ENCODE results near the gene POGLUT2. TPM values are rescaled to one million over a fixed set of nuclear protein-coding genes. Genes with fewer than 3 reads are reported as not detected.
A peak's percentile ranks its signal among the peaks of the same experiment; 100 is the strongest.

Gene POGLUT2
- total and polyA plus RNA-seq, 2 donors (not counting 3 experiments of a cell fraction or from before 2014, with no cell fraction given) = 17.9 to 22.5 TPM

DNA sequence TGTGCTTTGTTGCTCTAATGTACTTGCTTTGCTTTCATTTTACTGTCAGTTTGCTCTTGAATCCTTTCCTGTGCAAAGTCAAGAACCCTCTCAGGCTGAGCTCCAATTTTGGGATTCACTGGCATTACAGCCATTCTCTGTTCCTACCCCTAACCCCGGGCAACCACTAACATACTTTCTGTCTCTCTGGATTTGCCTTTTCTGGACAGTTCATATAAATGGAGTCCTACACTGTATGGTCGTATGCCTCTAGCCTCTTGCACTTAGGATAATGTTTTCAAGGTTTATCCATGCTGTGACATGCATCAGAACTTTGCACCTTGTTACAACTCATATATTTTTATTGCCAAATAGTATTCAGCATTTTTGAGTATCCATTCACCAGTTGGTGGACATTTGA is 22.5 kb downstream of the POGLUT2 start:
- Histone ChIP-seq H3K27me3 (ENCODE audit: control insufficient read depth in 2 of 2, insufficient read depth in 2 of 2, low read length in 2 of 2) (no peaks in the 10 kb centered on the region), H3K79me2 (ENCODE audit: control insufficient read depth, insufficient read depth, low read length) (peaks cover 16% of the 10 kb centered on the region), H3K36me3 (ENCODE audit: control insufficient read depth in 2 of 2, extremely low read depth in 1 of 2, insufficient read depth in 2 of 2, low read length in 2 of 2) (no peaks in the 10 kb centered on the region), H3K9ac (replicated peaks; ENCODE audit: extremely low read depth, insufficient read depth, low read length) (no peak overlapping the region), H4K20me1 (replicated peaks; ENCODE audit: control insufficient read depth, extremely low read depth, insufficient read depth, low read length) (no peaks in the 10 kb centered on the region), H3K4me1 (ENCODE audit: control insufficient read depth, extremely low read depth, insufficient read depth, low read length) (peaks cover 10% of the 10 kb centered on the region), H2AFZ (ENCODE audit: low read depth, low read length) (no peak overlapping the region), H3K9me1 (replicated peaks; ENCODE audit: control insufficient read depth, extremely low read depth, insufficient read depth, low read length) (no peaks in the 10 kb centered on the region), H3K27ac (ENCODE audit: insufficient read depth, low read depth, low read length) (no peak overlapping the region), H3K4me2 (ENCODE audit: insufficient read depth, low read length) (no peak overlapping the region), H3K9me3 (replicated peaks; ENCODE audit: control insufficient read depth, insufficient read depth, low read length) (no peaks in the 10 kb centered on the region), H3K4me3 (replicated peaks in 1 of 3; ENCODE audit: insufficient read depth in 1 of 3, low read depth in 1 of 3, low read length in 3 of 3) (no peak overlapping the region)
- TF ChIP-seq EZH2 (IDR thresholded peaks at IDR 0.05; ENCODE audit: borderline replicate concordance, low read depth, low read length, severe bottlenecking) = no peak
- TF ChIP-seq FOS (IDR thresholded peaks at IDR 0.05; ENCODE audit: borderline replicate concordance, insufficient read depth, low read length) = no peak
- no TSS peak for BruUV-seq (replicated peaks)
- DNase-seq (ENCODE audit: low read depth, low spot score) = no peak
- dilution Hi-C loops (cut with MboI; ENCODE audit: extremely low pct_ligation_motif_present, low sequenced_read_pairs) (no loop called here), intact Hi-C loops (cut with micrococcal nuclease) (no loop called here)
- CTCF ChIA-PET = interaction anchor here (0.8 kb wide), 1 partner anchor 11 kb away, joined by 3 read pairs; no protein-coding TSS in a partner anchor
- POLR2A ChIA-PET = no interaction called here
- FAIRE-seq = no peak

DNA sequence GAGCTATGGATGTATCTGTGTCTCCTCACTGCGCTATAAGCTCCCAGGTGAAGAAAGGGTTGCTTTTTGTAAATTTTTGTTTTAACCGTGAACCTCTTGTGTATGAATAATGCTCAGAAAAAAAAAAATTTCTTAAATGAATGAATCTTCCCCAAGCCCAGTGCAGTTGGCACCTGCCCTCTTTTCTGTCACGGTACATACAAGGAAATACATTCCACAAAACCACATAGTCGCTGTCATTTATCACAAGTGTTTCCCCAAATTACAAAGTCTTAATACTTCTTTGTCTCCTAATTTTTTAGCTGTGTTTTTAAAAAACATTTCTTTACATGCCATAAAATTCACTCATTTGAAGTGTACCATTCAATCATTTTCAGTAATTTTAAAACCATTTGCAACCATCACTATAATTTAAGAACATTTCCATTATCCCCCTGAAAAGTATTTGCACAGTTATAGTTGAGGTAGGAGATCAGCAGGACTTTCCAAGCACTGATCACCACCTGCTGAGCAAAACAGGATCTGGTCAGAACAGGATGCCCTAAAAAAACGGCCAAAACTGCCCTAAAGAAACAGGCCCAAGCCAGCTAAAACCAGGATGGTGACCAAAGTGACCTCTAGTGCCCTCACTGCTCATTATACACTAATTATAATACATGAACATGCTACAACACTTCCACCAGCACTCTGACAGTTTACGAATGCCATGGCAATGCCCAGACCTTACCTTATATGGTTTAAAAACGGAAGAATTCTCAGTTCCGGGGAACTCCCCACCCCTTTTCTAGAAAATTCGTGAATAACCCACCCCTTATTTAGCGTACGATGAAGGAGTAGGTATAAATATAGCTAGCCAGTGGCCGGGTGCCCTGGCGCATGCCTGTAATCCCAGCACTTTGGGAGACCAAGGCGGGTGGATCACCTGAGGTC is 23.9 kb downstream of the POGLUT2 start:
- H3K36me3 ChIP-seq (ENCODE audit: control insufficient read depth in 2 of 2, extremely low read depth in 1 of 2, insufficient read depth in 2 of 2, low read length in 2 of 2) = no peaks in the 10 kb centered on the region
- H3K79me2 ChIP-seq (ENCODE audit: control insufficient read depth, insufficient read depth, low read length) = peaks cover 22% of the 10 kb centered on the region
- peaks cover 18% of the 10 kb centered on the region for H3K4me1 ChIP-seq (ENCODE audit: control insufficient read depth, extremely low read depth, insufficient read depth, low read length)
- H3K9ac ChIP-seq (replicated peaks; ENCODE audit: extremely low read depth, insufficient read depth, low read length) = no peak overlapping the region
- intact Hi-C loops (cut with micrococcal nuclease) (no loop called here), dilution Hi-C loops (cut with MboI; ENCODE audit: extremely low pct_ligation_motif_present, low sequenced_read_pairs) (no loop called here)
- POLR2A ChIA-PET = no interaction called here
- no TSS peak for BruUV-seq (replicated peaks)
- CTCF ChIA-PET = interaction anchor here (1.0 to 1.9 kb wide), 4 partner anchors 10 to 183 kb away, joined by 4 to 7 read pairs (median 6); no protein-coding TSS in a partner anchor
- no peak for DNase-seq (ENCODE audit: low read depth, low spot score)
- no peaks in the 10 kb centered on the region for H4K20me1 ChIP-seq (replicated peaks; ENCODE audit: control insufficient read depth, extremely low read depth, insufficient read depth, low read length)
- no peak overlapping the region for H3K4me3 ChIP-seq (replicated peaks in 1 of 3; ENCODE audit: insufficient read depth in 1 of 3, low read depth in 1 of 3, low read length in 3 of 3)
- no peaks in the 10 kb centered on the region for H3K9me3 ChIP-seq (replicated peaks; ENCODE audit: control insufficient read depth, insufficient read depth, low read length)
- H2AFZ ChIP-seq (ENCODE audit: low read depth, low read length) = peak overlapping the region; percentile 98
- no peaks in the 10 kb centered on the region for H3K27me3 ChIP-seq (ENCODE audit: control insufficient read depth in 2 of 2, insufficient read depth in 2 of 2, low read length in 2 of 2)
- H3K27ac ChIP-seq (ENCODE audit: insufficient read depth, low read depth, low read length) = no peak overlapping the region
- H3K4me2 ChIP-seq (ENCODE audit: insufficient read depth, low read length) = no peak overlapping the region
- FAIRE-seq = no peak
- no peaks in the 10 kb centered on the region for H3K9me1 ChIP-seq (replicated peaks; ENCODE audit: control insufficient read depth, extremely low read depth, insufficient read depth, low read length)
- no peak for TF ChIP-seq POLR2A (IDR thresholded peaks at IDR 0.05; ENCODE audit: low read depth, low read length)
- TF ChIP-seq, protein P1, sequence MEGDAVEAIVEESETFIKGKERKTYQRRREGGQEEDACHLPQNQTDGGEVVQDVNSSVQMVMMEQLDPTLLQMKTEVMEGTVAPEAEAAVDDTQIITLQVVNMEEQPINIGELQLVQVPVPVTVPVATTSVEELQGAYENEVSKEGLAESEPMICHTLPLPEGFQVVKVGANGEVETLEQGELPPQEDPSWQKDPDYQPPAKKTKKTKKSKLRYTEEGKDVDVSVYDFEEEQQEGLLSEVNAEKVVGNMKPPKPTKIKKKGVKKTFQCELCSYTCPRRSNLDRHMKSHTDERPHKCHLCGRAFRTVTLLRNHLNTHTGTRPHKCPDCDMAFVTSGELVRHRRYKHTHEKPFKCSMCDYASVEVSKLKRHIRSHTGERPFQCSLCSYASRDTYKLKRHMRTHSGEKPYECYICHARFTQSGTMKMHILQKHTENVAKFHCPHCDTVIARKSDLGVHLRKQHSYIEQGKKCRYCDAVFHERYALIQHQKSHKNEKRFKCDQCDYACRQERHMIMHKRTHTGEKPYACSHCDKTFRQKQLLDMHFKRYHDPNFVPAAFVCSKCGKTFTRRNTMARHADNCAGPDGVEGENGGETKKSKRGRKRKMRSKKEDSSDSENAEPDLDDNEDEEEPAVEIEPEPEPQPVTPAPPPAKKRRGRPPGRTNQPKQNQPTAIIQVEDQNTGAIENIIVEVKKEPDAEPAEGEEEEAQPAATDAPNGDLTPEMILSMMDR (IDR thresholded peaks at IDR 0.05; ENCODE audit: extremely low read depth in 1 of 2, insufficient read depth in 1 of 2, low read depth in 1 of 2, low read length in 2 of 2) = no peak
- TF ChIP-seq POLR2AphosphoS5 (IDR thresholded peaks at IDR 0.05; ENCODE audit: insufficient read depth, low read depth, low read length) = no peak
- TF ChIP-seq EZH2 (IDR thresholded peaks at IDR 0.05; ENCODE audit: borderline replicate concordance, low read depth, low read length, severe bottlenecking) = no peak
- TF ChIP-seq, protein P2, sequence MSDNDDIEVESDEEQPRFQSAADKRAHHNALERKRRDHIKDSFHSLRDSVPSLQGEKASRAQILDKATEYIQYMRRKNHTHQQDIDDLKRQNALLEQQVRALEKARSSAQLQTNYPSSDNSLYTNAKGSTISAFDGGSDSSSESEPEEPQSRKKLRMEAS (IDR thresholded peaks at IDR 0.05; ENCODE audit: insufficient read depth, insufficient read length) = no peak
- TF ChIP-seq FOS (IDR thresholded peaks at IDR 0.05; ENCODE audit: borderline replicate concordance, insufficient read depth, low read length) = no peak
- no peak for TF ChIP-seq MYC (IDR thresholded peaks at IDR 0.05; ENCODE audit: low read depth, low read length)
- TF ChIP-seq JUN (IDR thresholded peaks at IDR 0.05; ENCODE audit: borderline replicate concordance, insufficient read depth, insufficient read length, low read depth) = no peak
